ENCODE results near the gene THNSL1.

Gene THNSL1

GRCh38 chr10:25023278-25023677 is 6.9 kb downstream of the THNSL1 start:
- H3K4me3 ChIP-seq (ENCODE audit: low read depth, low read length): no peak overlapping the region
- TF ChIP-seq, protein P1, sequence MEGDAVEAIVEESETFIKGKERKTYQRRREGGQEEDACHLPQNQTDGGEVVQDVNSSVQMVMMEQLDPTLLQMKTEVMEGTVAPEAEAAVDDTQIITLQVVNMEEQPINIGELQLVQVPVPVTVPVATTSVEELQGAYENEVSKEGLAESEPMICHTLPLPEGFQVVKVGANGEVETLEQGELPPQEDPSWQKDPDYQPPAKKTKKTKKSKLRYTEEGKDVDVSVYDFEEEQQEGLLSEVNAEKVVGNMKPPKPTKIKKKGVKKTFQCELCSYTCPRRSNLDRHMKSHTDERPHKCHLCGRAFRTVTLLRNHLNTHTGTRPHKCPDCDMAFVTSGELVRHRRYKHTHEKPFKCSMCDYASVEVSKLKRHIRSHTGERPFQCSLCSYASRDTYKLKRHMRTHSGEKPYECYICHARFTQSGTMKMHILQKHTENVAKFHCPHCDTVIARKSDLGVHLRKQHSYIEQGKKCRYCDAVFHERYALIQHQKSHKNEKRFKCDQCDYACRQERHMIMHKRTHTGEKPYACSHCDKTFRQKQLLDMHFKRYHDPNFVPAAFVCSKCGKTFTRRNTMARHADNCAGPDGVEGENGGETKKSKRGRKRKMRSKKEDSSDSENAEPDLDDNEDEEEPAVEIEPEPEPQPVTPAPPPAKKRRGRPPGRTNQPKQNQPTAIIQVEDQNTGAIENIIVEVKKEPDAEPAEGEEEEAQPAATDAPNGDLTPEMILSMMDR (IDR thresholded peaks at IDR 0.05; ENCODE audit: borderline replicate concordance, insufficient read depth, low read depth, low read length): no peak

DNA sequence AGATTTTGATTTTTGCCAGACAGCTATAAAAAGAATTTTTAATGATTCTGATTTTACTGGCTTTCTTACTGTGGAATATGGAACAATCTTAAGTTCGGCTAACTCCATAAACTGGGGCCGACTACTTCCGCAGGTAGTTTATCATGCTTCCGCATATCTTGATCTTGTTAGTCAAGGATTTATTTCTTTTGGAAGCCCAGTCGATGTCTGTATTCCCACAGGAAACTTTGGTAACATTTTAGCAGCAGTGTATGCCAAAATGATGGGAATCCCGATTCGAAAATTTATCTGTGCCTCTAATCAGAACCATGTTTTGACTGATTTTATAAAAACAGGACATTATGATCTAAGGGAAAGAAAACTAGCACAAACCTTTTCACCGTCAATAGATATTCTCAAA is 8.1 kb downstream of the THNSL1 start:
- TF ChIP-seq, protein P1 (IDR thresholded peaks at IDR 0.05; ENCODE audit: borderline replicate concordance, insufficient read depth, low read depth, low read length): no peak
- no peak overlapping the region for H3K4me3 ChIP-seq (ENCODE audit: low read depth, low read length)

GRCh38 chr10:25026463-25026862 is 10.1 kb downstream of the THNSL1 start:
- TF ChIP-seq, protein P1 (IDR thresholded peaks at IDR 0.05; ENCODE audit: borderline replicate concordance, insufficient read depth, low read depth, low read length): no peak
- H3K4me3 ChIP-seq (ENCODE audit: low read depth, low read length): no peak overlapping the region

DNA sequence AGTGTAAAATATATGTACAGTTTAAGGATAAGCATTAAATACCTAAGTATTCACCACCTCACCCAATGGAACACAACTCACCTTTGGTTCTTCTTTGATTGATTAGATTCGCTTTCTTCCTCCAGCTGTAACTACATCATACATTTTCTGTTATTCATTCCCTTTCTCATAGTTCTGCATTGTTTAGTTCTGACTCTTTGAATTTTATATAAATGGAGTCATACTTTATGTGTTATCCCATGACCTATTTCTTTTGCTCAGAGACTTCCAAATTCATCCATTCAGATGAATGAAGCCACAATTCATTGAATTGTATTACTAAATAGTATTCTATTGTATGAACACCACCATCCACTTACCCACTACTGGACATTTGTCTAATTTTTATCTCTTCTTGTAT is 12.3 kb downstream of the THNSL1 start:
- no peak overlapping the region for H3K4me3 ChIP-seq (ENCODE audit: low read depth, low read length)
- TF ChIP-seq, protein P1 (IDR thresholded peaks at IDR 0.05; ENCODE audit: borderline replicate concordance, insufficient read depth, low read depth, low read length): no peak

DNA sequence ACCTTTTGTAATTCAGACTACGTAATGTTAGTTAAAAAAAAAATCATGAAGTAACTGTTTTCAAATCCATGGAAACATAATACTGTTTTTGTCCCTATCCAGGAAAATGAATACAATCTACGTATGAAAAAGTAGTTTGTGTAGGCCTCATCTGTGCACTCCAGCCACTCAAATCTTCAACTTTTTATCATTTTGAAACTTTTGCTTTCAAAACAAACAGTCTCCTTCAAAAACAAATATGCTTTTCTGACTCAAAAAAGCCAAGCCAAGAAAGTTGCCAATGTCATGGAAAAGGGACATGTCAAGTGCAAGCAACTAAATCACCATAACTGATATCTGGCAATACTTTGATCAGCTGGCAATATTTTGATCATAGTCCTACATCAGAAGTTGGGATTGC is 13.1 kb downstream of the THNSL1 start:
- no peak overlapping the region for H3K4me3 ChIP-seq (ENCODE audit: low read depth, low read length)
- TF ChIP-seq, protein P1 (IDR thresholded peaks at IDR 0.05; ENCODE audit: borderline replicate concordance, insufficient read depth, low read depth, low read length): no peak

DNA sequence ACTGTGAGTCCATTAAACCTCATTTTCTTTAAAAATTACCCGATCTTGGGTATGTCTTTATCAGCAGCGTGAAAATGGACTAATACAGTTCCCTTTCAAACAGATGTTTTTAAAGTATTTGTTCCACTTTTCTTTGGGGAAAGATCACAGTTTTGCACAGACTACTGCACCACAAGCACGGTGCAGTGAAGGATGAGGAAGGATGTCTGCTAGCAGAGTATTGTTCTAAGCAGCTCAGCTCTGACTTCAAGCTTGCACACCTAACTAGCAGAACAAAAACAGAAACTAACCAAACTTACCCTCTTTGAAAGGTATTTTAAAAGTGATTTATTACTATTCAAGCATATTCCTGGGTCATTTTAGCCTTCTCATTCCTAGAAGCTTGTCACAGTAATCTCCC is 20.0 kb downstream of the THNSL1 start:
- TF ChIP-seq, protein P1 (IDR thresholded peaks at IDR 0.05; ENCODE audit: borderline replicate concordance, insufficient read depth, low read depth, low read length): no peak
- H3K4me3 ChIP-seq (ENCODE audit: low read depth, low read length): no peak overlapping the region

DNA sequence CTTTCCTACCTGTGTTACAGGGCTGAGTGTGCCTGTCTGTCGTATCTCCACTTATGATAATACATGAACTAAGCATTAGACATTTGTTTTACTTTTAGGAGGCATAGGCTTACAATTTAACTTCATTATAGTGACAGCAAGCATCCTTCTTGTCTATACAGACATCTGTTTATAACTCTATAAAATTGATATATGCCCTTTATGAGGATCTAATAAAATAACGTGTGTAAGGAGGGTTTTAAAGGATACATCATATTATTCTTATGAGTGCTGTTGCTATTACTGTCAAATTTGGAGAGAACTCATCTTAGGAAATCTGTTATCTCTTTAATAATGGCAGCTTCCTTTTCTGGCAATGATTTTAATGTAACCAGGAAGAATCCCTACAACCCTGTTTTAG is 21.9 kb downstream of the THNSL1 start:
- H3K4me3 ChIP-seq (ENCODE audit: low read depth, low read length): no peak overlapping the region
- TF ChIP-seq, protein P1 (IDR thresholded peaks at IDR 0.05; ENCODE audit: borderline replicate concordance, insufficient read depth, low read depth, low read length): no peak
